Measurements from ENCODE around the gene ST3GAL4. TPM values are rescaled to one million over a fixed set of nuclear protein-coding genes. Genes with fewer than 3 reads are reported as not detected.

ST3GAL4 gene
- total RNA-seq, 1 experiment from 2014 or later = 46.2 TPM

DNA sequence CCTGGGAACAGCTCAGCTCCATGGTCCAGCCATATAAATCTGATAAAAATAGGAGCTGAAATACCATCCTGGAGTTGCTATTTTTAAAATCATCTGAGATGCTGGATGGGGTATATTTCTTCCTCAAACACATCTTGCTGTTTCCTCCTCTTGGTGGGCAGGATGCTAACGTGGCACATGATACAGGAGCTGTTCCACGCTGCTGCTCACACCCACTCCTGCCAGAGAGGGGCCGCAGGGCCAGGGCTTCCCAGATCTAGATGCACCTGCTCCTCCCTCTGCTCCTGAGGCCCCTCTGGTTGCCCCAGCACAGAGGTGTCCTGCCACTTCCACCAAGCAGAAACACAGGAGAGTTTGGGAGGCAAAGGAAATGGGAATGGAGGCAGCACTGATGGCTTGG is 3.3 kb upstream of the ST3GAL4 start:
- H3K36me3 ChIP-seq (ENCODE audit: low read depth) = peaks cover 8% of the 10 kb centered on the region; the same call in 1 of the 2 replicates
- CTCF ChIA-PET = no interaction called here
- H3K79me2 ChIP-seq (ENCODE audit: low read depth) = peaks cover 86% of the 10 kb centered on the region
- no peaks in the 10 kb centered on the region for H3K27me3 ChIP-seq (ENCODE audit: insufficient read depth, low read depth)
- BruUV-seq (replicated peaks) = no TSS peak
- H3F3A ChIP-seq (ENCODE audit: insufficient read depth, low read depth) = peaks cover 53% of the 10 kb centered on the region
- H3K9me2 ChIP-seq (ENCODE audit: insufficient read depth) = no peaks in the 10 kb centered on the region
- H3K4me3 ChIP-seq = peak overlapping the region; percentile 94; the same call in 1 of the 2 replicates
- no peak for DNase-seq
- H3K9me3 ChIP-seq (ENCODE audit: insufficient read depth, low read depth) = no peaks in the 10 kb centered on the region
- no peaks in the 10 kb centered on the region for H4K20me1 ChIP-seq (ENCODE audit: insufficient read depth)
- intact Hi-C loops (cut with micrococcal nuclease; ENCODE audit: unreplicated experiment) = no loop called here
- H3K27ac ChIP-seq = peak overlapping the region; percentile 99
- peak overlapping the region; percentile 97 for H3K4me2 ChIP-seq
- H3K4me1 ChIP-seq (replicated peaks; ENCODE audit: insufficient read depth) = peaks cover 74% of the 10 kb centered on the region
- POLR2A ChIA-PET (ENCODE audit: unreplicated experiment) = no interaction called here
- no peak for TF ChIP-seq EZH2 (IDR thresholded peaks at IDR 0.05; ENCODE audit: low read depth)
- TF ChIP-seq, protein P1, sequence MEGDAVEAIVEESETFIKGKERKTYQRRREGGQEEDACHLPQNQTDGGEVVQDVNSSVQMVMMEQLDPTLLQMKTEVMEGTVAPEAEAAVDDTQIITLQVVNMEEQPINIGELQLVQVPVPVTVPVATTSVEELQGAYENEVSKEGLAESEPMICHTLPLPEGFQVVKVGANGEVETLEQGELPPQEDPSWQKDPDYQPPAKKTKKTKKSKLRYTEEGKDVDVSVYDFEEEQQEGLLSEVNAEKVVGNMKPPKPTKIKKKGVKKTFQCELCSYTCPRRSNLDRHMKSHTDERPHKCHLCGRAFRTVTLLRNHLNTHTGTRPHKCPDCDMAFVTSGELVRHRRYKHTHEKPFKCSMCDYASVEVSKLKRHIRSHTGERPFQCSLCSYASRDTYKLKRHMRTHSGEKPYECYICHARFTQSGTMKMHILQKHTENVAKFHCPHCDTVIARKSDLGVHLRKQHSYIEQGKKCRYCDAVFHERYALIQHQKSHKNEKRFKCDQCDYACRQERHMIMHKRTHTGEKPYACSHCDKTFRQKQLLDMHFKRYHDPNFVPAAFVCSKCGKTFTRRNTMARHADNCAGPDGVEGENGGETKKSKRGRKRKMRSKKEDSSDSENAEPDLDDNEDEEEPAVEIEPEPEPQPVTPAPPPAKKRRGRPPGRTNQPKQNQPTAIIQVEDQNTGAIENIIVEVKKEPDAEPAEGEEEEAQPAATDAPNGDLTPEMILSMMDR (conservative IDR thresholded peaks at IDR 0.05) = no peak
- no peak overlapping the region for H2AFZ ChIP-seq

- no peak for TF ChIP-seq EZH2 (IDR thresholded peaks at IDR 0.05; ENCODE audit: low read depth)
- TF ChIP-seq, protein P1 (conservative IDR thresholded peaks at IDR 0.05) = no peak
- BruUV-seq (replicated peaks) = no TSS peak
- Histone ChIP-seq H3K36me3 (ENCODE audit: low read depth) (peaks cover 8% of the 10 kb centered on the region; the same call in 1 of the 2 replicates), H3F3A (ENCODE audit: insufficient read depth, low read depth) (peaks cover 43% of the 10 kb centered on the region), H2AFZ (no peak overlapping the region; the same call in 1 of the 2 replicates), H3K4me1 (replicated peaks; ENCODE audit: insufficient read depth) (peaks cover 74% of the 10 kb centered on the region), H3K27ac (peak overlapping the region; percentile 99), H3K9me2 (ENCODE audit: insufficient read depth) (no peaks in the 10 kb centered on the region), H3K79me2 (ENCODE audit: low read depth) (peaks cover 88% of the 10 kb centered on the region), H3K27me3 (ENCODE audit: insufficient read depth, low read depth) (no peaks in the 10 kb centered on the region), H3K9me3 (ENCODE audit: insufficient read depth, low read depth) (no peaks in the 10 kb centered on the region), H3K4me2 (peak overlapping the region; percentile 97), H3K4me3 (peak overlapping the region; percentile 94; the same call in 1 of the 2 replicates), H4K20me1 (ENCODE audit: insufficient read depth) (no peaks in the 10 kb centered on the region)
- DNase-seq = peak in 1 of 2 experiments; percentile 82
- POLR2A ChIA-PET (ENCODE audit: unreplicated experiment) = interaction anchor here (0.6 to 0.9 kb wide), 5 partner anchors 11 to 639 kb away, joined by 3 to 4 read pairs (median 3); no protein-coding TSS in a partner anchor
- intact Hi-C loops (cut with micrococcal nuclease; ENCODE audit: unreplicated experiment) = no loop called here
- CTCF ChIA-PET = interaction anchor here (0.6 to 1.2 kb wide), 4 partner anchors 11 to 43 kb away, joined by 3 to 11 read pairs (median 6); no protein-coding TSS in a partner anchor
Measured at GRCh38 chr11:126352934-126353801, 2.3 kb upstream of the ST3GAL4 start.

DNA sequence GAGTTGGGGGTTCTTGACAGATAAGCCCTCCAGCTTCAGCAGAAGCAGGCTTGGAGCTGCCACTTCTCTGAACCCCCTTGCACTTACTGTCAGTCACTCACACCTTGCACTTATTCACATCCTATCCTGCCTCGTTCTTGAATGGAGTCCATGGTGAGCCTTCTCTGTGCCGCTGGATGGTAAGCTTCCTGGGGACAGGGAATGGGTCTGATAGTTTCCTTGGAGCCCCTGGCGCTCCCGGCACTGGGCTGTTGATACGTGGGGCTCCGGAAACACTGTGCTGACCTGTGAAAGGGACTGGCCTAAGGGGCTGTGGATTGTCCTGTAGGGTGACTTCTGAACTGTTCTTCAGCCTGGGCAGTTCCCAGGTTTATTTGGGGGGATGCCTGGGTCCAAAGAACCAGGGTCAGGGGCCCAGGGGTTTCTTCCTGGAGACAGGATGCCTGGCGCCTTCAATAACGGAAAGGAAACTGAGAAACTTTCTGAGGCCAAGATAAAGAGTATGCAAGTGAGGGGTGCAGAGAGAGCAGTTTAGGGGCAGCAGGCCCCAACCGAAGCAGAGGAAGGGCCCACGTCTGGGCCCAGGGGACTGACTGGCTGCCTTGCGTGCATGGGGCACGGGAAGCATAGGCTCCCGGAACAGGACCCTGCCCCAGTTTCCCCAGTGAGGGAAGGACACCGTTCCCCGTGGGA is 709 bp upstream of the ST3GAL4 start:
- ChIA-PET CTCF (interaction anchor here (1.2 kb wide), 1 partner anchor 14 kb away, joined by 4 read pairs; no protein-coding TSS in a partner anchor), POLR2A (ENCODE audit: unreplicated experiment) (interaction anchor here (0.5 to 0.6 kb wide), 2 partner anchors 15 to 44 kb away, joined by 5 to 7 read pairs; no protein-coding TSS in a partner anchor)
- no peaks in the 10 kb centered on the region for H3K27me3 ChIP-seq (ENCODE audit: insufficient read depth, low read depth)
- peaks cover 8% of the 10 kb centered on the region; the same call in 1 of the 2 replicates for H3K36me3 ChIP-seq (ENCODE audit: low read depth)
- no peak for DNase-seq
- TF ChIP-seq EZH2 (IDR thresholded peaks at IDR 0.05; ENCODE audit: low read depth) = no peak
- TF ChIP-seq, protein P1 (conservative IDR thresholded peaks at IDR 0.05) = no peak
- no peaks in the 10 kb centered on the region for H4K20me1 ChIP-seq (ENCODE audit: insufficient read depth)
- H3K4me3 ChIP-seq = peak overlapping the region; percentile 94
- peak overlapping the region; percentile 97 for H3K4me2 ChIP-seq
- no peaks in the 10 kb centered on the region for H3K9me2 ChIP-seq (ENCODE audit: insufficient read depth)
- peaks cover 31% of the 10 kb centered on the region for H3F3A ChIP-seq (ENCODE audit: insufficient read depth, low read depth)
- H3K9me3 ChIP-seq (ENCODE audit: insufficient read depth, low read depth) = no peaks in the 10 kb centered on the region
- H3K27ac ChIP-seq = peak overlapping the region; percentile 99
- H3K4me1 ChIP-seq (replicated peaks; ENCODE audit: insufficient read depth) = peaks cover 71% of the 10 kb centered on the region
- peak overlapping the region; percentile 81 for H2AFZ ChIP-seq
- intact Hi-C loops (cut with micrococcal nuclease; ENCODE audit: unreplicated experiment) = loop anchor here (1.0 kb wide), 2 partner anchors 14 to 49 kb away; no protein-coding TSS in a partner anchor
- H3K79me2 ChIP-seq (ENCODE audit: low read depth) = peaks cover 88% of the 10 kb centered on the region
- BruUV-seq (replicated peaks) = TSS peak; percentile 51

All from PC-9 (cell line).